Thyroid gland (tissue), 4 donors: ENCODE data around the gene PRIMPOL.

Experiments
- CTCF ChIP-seq, 6 experiments: fragments of 200-600 bp in 3 of 6; fragments of 450-650 bp in 3 of 6; sonication (generic) in 3 of 6; IDR thresholded peaks; one replicate each; pipeline ENCODE4 v1.5.1; 2016 to 2019; ENCODE audit warnings: antibody characterized with exemption in 6 of 6, mild to moderate bottlenecking in 2 of 6, inconsistent platforms in 1 of 6, moderate library complexity in 1 of 6
- POLR2A ChIP-seq, 2 donors: fragments of 450-650 bp; IDR thresholded peaks; one replicate each; pipeline ENCODE4 v1.6.1; 2017; ENCODE audit warnings: antibody characterized with exemption in 2 of 2, mild to moderate bottlenecking in 2 of 2, moderate library complexity in 1 of 2

DNA sequence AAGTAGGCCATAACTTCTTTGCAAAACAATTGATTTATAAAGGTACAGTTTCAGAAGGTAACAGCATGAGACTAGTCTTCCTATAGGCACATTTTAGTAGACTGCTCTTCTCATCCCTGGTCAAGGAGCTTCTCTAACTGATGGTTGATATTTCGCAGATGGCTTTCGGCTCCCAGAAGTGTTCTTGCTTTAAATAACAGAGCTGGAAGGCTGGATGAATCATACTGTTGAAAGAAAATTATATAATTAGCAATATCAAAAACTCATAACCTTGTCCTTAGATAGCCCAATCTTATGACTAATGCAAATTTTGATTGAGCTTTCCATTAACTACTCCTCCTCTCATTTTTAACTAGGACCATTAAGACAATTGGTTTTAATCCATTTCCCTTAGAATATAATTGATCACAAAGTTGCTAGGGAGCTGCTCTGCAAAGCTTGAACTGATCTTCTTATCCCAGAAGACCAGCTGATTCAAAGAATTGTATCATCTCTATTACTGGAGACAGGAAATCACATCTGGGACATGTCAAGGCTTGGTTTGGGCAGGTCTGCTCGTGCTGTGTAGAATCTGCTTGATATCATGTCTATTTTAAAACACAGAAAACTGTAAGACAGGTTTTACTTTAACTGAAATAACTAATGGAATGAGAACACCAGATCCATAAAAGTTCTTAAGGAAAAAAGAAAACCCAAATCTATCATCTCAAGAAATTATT lies 45.8 kb downstream of the PRIMPOL start:
- TF ChIP-seq POLR2A (IDR thresholded peaks at IDR 0.05) (no peak), CTCF (IDR thresholded peaks at IDR 0.05) (no peak)
